Caco-2 (cell line): ENCODE measurements around the gene LPCAT3. TPM values are rescaled to one million over a fixed set of nuclear protein-coding genes. Genes with fewer than 3 reads are reported as not detected.
"Not testable (repeated sequence)": the region's sequence is repeated elsewhere in the genome, so short reads cannot be mapped to it uniquely, and the experiment has no call there.

Experiments used
- BruUV-seq: library from RNA; stranded (reverse); fragments of 400-500 nt; replicated peaks from 2 replicates; lab custom pipeline; 2021; lab: Mats Ljungman, UMichigan
- CTCF ChIA-PET: fragments of 300-600 bp; sonication (Branson Sonifier 250); formaldehyde crosslinking; loops from one replicate; lab custom pipeline; 2022; ENCODE audit warnings: antibody characterized with exemption; lab: Charles Lee
- POLR2A ChIA-PET: fragments of 300-600 bp; sonication (Branson Sonifier 250); formaldehyde crosslinking; loops from one replicate; lab custom pipeline; 2022; ENCODE audit warnings: antibody characterized with exemption; lab: Charles Lee
- DNase-seq, 2 experiments: peaks; one replicate each; pipeline versions ENCODE4 v3.0.0 to v3.0.0-alpha.2; 2020 to 2022
- H3K27me3 ChIP-seq: replicated peaks from 2 replicates; pipeline ENCODE4 v1.6.0; 2011; ENCODE audit warnings: low read length; ENCODE audit not compliant: control insufficient read depth, insufficient read depth
- H3K36me3 ChIP-seq: 2 replicates; pipeline ENCODE4 v1.5.1; 2011; ENCODE audit warnings: low read length; ENCODE audit not compliant: control insufficient read depth, insufficient read depth
- H3K4me1 ChIP-seq: fragments of 250-450 bp; sonication (Bioruptor Pico); 2 replicates; pipeline ENCODE4 v1.5.1; 2020; ENCODE audit warnings: mild to moderate bottlenecking
- H3K4me3 ChIP-seq: 2 replicates; pipeline ENCODE4 v1.5.1; 2011; ENCODE audit warnings: low read depth, mild to moderate bottlenecking, control low read depth, low read length
- H3K9me3 ChIP-seq: fragments of 250-450 bp; sonication (Bioruptor Pico); 2 replicates; pipeline ENCODE4 v1.5.1; 2020; ENCODE audit warnings: mild to moderate bottlenecking, moderate library complexity
- H3K27ac Mint-ChIP-seq: one replicate; pipeline ENCODE4 v1.8.0; 2022; ENCODE audit warnings: mixed read lengths; ENCODE audit not compliant: unreplicated experiment
- H3K27me3 Mint-ChIP-seq: one replicate; pipeline ENCODE4 v1.8.0; 2022; ENCODE audit warnings: mixed read lengths; ENCODE audit not compliant: insufficient read depth, unreplicated experiment
- H3K36me3 Mint-ChIP-seq: one replicate; pipeline ENCODE4 v1.8.0; 2022; ENCODE audit warnings: mild to moderate bottlenecking, mixed read lengths; ENCODE audit not compliant: insufficient read depth, unreplicated experiment
- H3K4me1 Mint-ChIP-seq: one replicate; pipeline ENCODE4 v1.8.0; 2022; ENCODE audit warnings: low read depth, mixed read lengths; ENCODE audit not compliant: unreplicated experiment
- H3K4me3 Mint-ChIP-seq: one replicate; pipeline ENCODE4 v1.8.0; 2022; ENCODE audit warnings: mild to moderate bottlenecking, moderate library complexity, mixed read lengths; ENCODE audit not compliant: unreplicated experiment
- H3K9me3 Mint-ChIP-seq: one replicate; pipeline ENCODE4 v1.8.0; 2022; ENCODE audit warnings: mixed read lengths; ENCODE audit not compliant: unreplicated experiment
- intact Hi-C: fragments of 100-400 bp; cut with micrococcal nuclease; formaldehyde crosslinking; loops from one replicate; pipeline ENCODE4 v1.10.0; 2022; ENCODE audit not compliant: unreplicated experiment
- total RNA-seq: library from RNA; stranded (reverse); gene quantifications from 2 replicates; pipeline ENCODE4 v1.2.3, GENCODE V29; 2022
- TF ChIP-seq, protein P1 (sequence below), 2 experiments: fragments of 200-600 bp in 1 of 2; IDR thresholded peaks; 1 replicate in 1 of 2; 2 replicates in 1 of 2; pipeline versions ENCODE4 v1.5.1 to v1.8.0; 2011 to 2022; ENCODE audit warnings: antibody characterized with exemption in 1 of 2, control low read depth in 1 of 2, inconsistent platforms in 1 of 2, low read depth in 1 of 2, low read length in 1 of 2, mild to moderate bottlenecking in 1 of 2, moderate library complexity in 1 of 2; ENCODE audit not compliant: insufficient read depth in 1 of 2, severe bottlenecking in 1 of 2, unreplicated experiment in 1 of 2

Gene LPCAT3
- total RNA-seq, 1 experiment from 2014 or later: 142 TPM

GRCh38 chr12:7054925-7055324 is 36.6 kb upstream of the LPCAT3 start:
- no peaks in the 10 kb centered on the region for H3K36me3 ChIP-seq
- no peak for DNase-seq
- ChIA-PET CTCF (interaction anchor here (1.2 kb wide), 1 partner anchor 14 kb away, joined by 3 read pairs; no protein-coding TSS in a partner anchor), POLR2A (no interaction called here)
- H3K36me3 Mint-ChIP-seq: no peaks in the 10 kb centered on the region
- H3K9me3 Mint-ChIP-seq: peaks cover 29% of the 10 kb centered on the region
- TF ChIP-seq, protein P1, sequence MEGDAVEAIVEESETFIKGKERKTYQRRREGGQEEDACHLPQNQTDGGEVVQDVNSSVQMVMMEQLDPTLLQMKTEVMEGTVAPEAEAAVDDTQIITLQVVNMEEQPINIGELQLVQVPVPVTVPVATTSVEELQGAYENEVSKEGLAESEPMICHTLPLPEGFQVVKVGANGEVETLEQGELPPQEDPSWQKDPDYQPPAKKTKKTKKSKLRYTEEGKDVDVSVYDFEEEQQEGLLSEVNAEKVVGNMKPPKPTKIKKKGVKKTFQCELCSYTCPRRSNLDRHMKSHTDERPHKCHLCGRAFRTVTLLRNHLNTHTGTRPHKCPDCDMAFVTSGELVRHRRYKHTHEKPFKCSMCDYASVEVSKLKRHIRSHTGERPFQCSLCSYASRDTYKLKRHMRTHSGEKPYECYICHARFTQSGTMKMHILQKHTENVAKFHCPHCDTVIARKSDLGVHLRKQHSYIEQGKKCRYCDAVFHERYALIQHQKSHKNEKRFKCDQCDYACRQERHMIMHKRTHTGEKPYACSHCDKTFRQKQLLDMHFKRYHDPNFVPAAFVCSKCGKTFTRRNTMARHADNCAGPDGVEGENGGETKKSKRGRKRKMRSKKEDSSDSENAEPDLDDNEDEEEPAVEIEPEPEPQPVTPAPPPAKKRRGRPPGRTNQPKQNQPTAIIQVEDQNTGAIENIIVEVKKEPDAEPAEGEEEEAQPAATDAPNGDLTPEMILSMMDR (IDR thresholded peaks at IDR 0.05; ENCODE audit: insufficient read depth in 1 of 2, low read depth in 1 of 2, low read length in 1 of 2, severe bottlenecking in 1 of 2, unreplicated experiment in 1 of 2): no peak
- no TSS peak for BruUV-seq
- H3K4me1 ChIP-seq: peaks cover 14% of the 10 kb centered on the region
- H3K4me3 Mint-ChIP-seq: no peak overlapping the region
- peaks cover 17% of the 10 kb centered on the region for H3K4me1 Mint-ChIP-seq
- no peaks in the 10 kb centered on the region for H3K9me3 ChIP-seq
- H3K4me3 ChIP-seq: no peak overlapping the region
- no peaks in the 10 kb centered on the region for H3K27me3 ChIP-seq
- H3K27me3 Mint-ChIP-seq: peaks cover 21% of the 10 kb centered on the region
- intact Hi-C loops: no loop called here
- no peak overlapping the region for H3K27ac Mint-ChIP-seq

DNA sequence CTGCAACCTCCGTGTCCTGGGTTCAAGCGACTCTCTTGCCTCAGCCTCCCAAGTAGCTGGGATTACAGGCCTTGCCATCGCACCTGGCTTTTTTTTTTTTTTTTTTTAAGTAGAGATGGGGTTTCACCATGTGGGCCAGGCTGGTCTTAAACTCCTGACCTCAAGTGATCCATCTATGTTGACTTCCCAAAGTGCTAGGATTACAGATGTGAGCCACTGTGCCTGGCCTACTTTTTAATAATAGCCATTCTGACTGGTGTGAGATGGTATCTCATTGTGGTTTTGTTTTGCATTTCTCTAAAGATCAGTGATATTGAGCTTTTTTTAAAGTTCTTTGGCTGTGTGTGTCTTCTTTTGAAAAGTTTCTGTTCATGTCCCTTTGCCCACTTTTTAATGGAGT is 31.7 kb upstream of the LPCAT3 start:
- H3K9me3 ChIP-seq, BruUV-seq, H3K36me3 Mint-ChIP-seq, H3K4me3 ChIP-seq, DNase-seq, H3K27ac Mint-ChIP-seq, H3K4me1 ChIP-seq, H3K27me3 ChIP-seq, H3K4me3 Mint-ChIP-seq, H3K4me1 Mint-ChIP-seq, intact Hi-C loops, H3K36me3 ChIP-seq: not testable (repeated sequence)
- ChIA-PET POLR2A (interaction anchor here (0.7 kb wide), 2 partner anchors 9 to 58 kb away, joined by 3 read pairs; no protein-coding TSS in a partner anchor), CTCF (interaction anchor here (1.3 kb wide), 1 partner anchor 104 kb away, joined by 3 read pairs; no protein-coding TSS in a partner anchor)
- peaks cover 19% of the 10 kb centered on the region for H3K27me3 Mint-ChIP-seq
- peaks cover 19% of the 10 kb centered on the region for H3K9me3 Mint-ChIP-seq

- Mint-ChIP-seq H3K9me3 (peaks cover 19% of the 10 kb centered on the region), H3K27me3 (peaks cover 17% of the 10 kb centered on the region)
- CTCF ChIA-PET, DNase-seq, H3K36me3 ChIP-seq, H3K4me1 ChIP-seq, H3K27ac Mint-ChIP-seq, BruUV-seq, H3K4me1 Mint-ChIP-seq, H3K4me3 Mint-ChIP-seq, intact Hi-C loops, H3K27me3 ChIP-seq, H3K36me3 Mint-ChIP-seq, H3K4me3 ChIP-seq, H3K9me3 ChIP-seq: not testable (repeated sequence)
- POLR2A ChIA-PET: interaction anchor here (0.6 to 0.7 kb wide), 4 partner anchors 8 to 59 kb away, joined by 3 to 5 read pairs (median 4); no protein-coding TSS in a partner anchor
Observed at GRCh38 chr12:7049445-7049951, 31.2 kb upstream of the LPCAT3 start.

DNA sequence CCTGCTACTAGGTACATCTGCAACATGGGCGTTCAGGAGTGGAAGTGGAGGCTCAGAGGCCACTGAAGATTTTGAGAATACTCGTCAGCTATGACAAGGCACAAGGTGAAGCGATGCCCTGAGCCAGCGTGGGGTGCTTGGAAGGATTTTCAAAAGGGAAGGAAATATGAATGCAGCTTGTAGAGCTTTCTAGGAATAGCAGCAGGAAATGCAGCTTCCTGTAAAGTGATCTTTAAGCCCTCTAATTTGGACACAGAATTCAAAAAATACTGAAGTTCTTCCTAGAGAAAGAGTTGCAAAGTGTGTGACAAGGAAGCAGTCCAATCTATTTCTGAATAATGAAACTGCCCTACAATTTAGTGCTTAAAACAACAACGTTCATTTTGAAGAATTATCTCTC is 29.0 kb upstream of the LPCAT3 start:
- peaks cover 7% of the 10 kb centered on the region for H3K4me1 Mint-ChIP-seq
- no peak overlapping the region for H3K27ac Mint-ChIP-seq
- intact Hi-C loops: no loop called here
- no TSS peak for BruUV-seq
- peaks cover 10% of the 10 kb centered on the region for H3K9me3 Mint-ChIP-seq
- Histone ChIP-seq H3K4me1 (no peaks in the 10 kb centered on the region), H3K27me3 (no peaks in the 10 kb centered on the region), H3K4me3 (no peak overlapping the region), H3K9me3 (no peaks in the 10 kb centered on the region), H3K36me3 (no peaks in the 10 kb centered on the region)
- H3K27me3 Mint-ChIP-seq: peaks cover 7% of the 10 kb centered on the region
- H3K4me3 Mint-ChIP-seq: no peak overlapping the region
- ChIA-PET CTCF (no interaction called here), POLR2A (no interaction called here)
- no peak for DNase-seq
- H3K36me3 Mint-ChIP-seq: no peaks in the 10 kb centered on the region
- TF ChIP-seq, protein P1 (IDR thresholded peaks at IDR 0.05; ENCODE audit: insufficient read depth in 1 of 2, low read depth in 1 of 2, low read length in 1 of 2, severe bottlenecking in 1 of 2, unreplicated experiment in 1 of 2): no peak
